ENCODE results near the gene CSNK1G3.
"Not testable (repeated sequence)": the region's sequence is repeated elsewhere in the genome, so short reads cannot be mapped to it uniquely, and the experiment has no call there.

Gene CSNK1G3

DNA sequence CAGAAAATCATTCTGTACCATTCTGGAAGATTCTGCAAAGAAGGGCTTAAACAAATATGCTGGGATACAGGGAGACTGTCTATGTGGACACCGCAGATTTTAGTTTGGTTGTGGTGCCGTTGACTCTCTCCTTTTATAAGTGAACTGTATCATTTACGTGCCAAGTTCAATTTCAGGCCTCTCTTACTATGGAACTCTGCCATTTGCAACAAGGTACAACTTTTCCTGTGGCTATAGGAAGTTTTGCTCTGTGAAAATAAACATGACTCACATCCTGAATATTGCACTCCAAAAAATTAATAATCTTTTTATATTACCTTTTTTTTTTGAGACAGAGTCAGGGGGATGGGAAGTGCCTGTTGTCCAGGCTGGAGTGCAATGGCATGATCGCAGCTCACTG, 29.7 kb upstream of the CSNK1G3 start:
- peak; percentile 56 for DNase-seq (ENCODE audit: low read depth)
- H3K4me3 ChIP-seq (ENCODE audit: low read depth, low read length), result no peak overlapping the region
- TF ChIP-seq, protein P1, sequence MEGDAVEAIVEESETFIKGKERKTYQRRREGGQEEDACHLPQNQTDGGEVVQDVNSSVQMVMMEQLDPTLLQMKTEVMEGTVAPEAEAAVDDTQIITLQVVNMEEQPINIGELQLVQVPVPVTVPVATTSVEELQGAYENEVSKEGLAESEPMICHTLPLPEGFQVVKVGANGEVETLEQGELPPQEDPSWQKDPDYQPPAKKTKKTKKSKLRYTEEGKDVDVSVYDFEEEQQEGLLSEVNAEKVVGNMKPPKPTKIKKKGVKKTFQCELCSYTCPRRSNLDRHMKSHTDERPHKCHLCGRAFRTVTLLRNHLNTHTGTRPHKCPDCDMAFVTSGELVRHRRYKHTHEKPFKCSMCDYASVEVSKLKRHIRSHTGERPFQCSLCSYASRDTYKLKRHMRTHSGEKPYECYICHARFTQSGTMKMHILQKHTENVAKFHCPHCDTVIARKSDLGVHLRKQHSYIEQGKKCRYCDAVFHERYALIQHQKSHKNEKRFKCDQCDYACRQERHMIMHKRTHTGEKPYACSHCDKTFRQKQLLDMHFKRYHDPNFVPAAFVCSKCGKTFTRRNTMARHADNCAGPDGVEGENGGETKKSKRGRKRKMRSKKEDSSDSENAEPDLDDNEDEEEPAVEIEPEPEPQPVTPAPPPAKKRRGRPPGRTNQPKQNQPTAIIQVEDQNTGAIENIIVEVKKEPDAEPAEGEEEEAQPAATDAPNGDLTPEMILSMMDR (conservative IDR thresholded peaks at IDR 0.05; ENCODE audit: low read depth, low read length), result no peak

GRCh38 chr5:123483446-123484077, 28.4 kb upstream of the CSNK1G3 start:
- TF ChIP-seq, protein P1 (conservative IDR thresholded peaks at IDR 0.05; ENCODE audit: low read depth, low read length), result no peak
- peak; percentile 33 for DNase-seq (ENCODE audit: low read depth)
- H3K4me3 ChIP-seq (ENCODE audit: low read depth, low read length), result no peak overlapping the region

DNA sequence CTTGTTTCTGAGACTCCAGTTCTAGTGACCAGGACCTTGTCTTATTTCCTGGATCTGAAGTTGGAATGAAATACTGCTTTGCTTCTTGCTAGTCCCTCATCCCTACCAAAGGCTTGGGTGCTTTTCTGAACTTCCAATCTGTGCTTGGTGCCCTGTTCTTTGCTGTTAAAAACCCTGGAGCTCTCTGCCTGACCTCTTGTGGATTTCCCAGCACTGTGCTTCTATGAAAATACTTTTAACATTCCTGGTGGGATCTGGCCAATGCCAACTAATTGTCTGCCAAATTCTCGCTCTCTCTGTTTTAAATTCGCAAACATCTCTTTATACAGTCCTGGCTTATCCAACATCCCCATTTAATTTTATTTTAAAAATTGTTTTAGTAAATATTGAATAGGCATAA, 26.7 kb upstream of the CSNK1G3 start:
- no peak for DNase-seq (ENCODE audit: low read depth)
- TF ChIP-seq, protein P1 (conservative IDR thresholded peaks at IDR 0.05; ENCODE audit: low read depth, low read length), result no peak
- H3K4me3 ChIP-seq (ENCODE audit: low read depth, low read length), result no peak overlapping the region

- TF ChIP-seq, protein P1 (conservative IDR thresholded peaks at IDR 0.05; ENCODE audit: low read depth, low read length), result no peak
- peak; percentile 52 for DNase-seq (ENCODE audit: low read depth)
- no peak overlapping the region for H3K4me3 ChIP-seq (ENCODE audit: low read depth, low read length)
These were observed 24.9 kb upstream of the CSNK1G3 start for GRCh38 chr5:123486951-123487655.

DNA sequence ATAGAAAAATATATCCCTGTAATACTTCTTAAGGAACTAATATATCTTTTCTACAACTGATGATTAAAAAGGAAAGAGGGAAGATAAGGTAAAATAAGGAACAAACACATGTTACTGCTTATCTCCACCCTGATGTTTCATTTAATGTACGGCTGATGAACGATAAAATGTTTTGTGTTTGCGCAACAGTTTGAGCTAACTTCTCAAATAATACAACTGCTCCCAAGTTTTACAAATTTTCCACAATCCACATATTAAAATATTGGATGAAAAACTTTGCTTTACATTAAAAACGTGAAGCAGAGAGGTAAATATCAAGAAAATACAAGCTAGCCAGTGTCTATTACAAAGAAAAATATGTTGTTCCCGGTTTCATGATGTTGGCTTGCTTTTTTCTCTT, 21.0 kb upstream of the CSNK1G3 start:
- TF ChIP-seq, protein P1 (conservative IDR thresholded peaks at IDR 0.05; ENCODE audit: low read depth, low read length), result no peak
- DNase-seq (ENCODE audit: low read depth), result no peak
- H3K4me3 ChIP-seq (ENCODE audit: low read depth, low read length), result no peak overlapping the region

DNA sequence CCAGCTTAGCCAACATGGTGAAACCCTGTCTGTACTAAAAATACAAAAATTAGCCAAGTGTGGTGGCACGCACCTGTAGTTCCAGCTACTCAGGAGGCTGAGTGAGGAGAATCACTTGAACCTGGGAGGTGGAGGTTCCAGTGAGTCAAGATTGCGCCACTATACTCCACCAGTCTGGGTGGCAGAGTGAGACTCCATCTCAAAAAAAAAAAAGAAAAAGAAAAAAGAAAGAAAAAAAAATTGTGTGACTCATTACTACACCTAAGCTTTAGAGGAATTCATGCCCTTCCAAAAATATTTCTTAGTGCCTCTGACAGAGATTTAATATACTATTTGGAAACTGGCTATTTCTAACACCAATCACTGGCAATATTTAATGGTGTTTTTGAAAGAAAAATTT, 16.8 kb upstream of the CSNK1G3 start:
- not testable (repeated sequence) for H3K4me3 ChIP-seq (ENCODE audit: low read depth, low read length); DNase-seq (ENCODE audit: low read depth)

GRCh38 chr5:123496892-123497291, 15.1 kb upstream of the CSNK1G3 start:
- TF ChIP-seq, protein P1 (conservative IDR thresholded peaks at IDR 0.05; ENCODE audit: low read depth, low read length), result no peak
- no peak overlapping the region for H3K4me3 ChIP-seq (ENCODE audit: low read depth, low read length)
- peak; percentile 60 for DNase-seq (ENCODE audit: low read depth)

Data from choroid plexus epithelial cell (primary cell).